GM10266 (cell line): ENCODE measurements around the gene MIA2.

Experiments
- DNase-seq: peaks from one replicate; pipeline ENCODE4 v3.0.0; 2012; ENCODE audit errors: extremely low spot score
- CTCF ChIP-seq: IDR thresholded peaks from 2 replicates; pipeline ENCODE4 v1.5.1; 2012; ENCODE audit warnings: mild to moderate bottlenecking, low read depth; ENCODE audit not compliant: control insufficient read depth, insufficient read depth; ENCODE audit errors: missing control alignments

MIA2 gene

GRCh38 chr14:39228044-39228443 is 5.7 kb upstream of the MIA2 start:
- no peak for DNase-seq
- no peak for TF ChIP-seq CTCF

GRCh38 chr14:39228509-39229221 is 5.0 kb upstream of the MIA2 start:
- TF ChIP-seq CTCF: no peak
- DNase-seq: no peak

GRCh38 chr14:39229222-39229543 is 4.5 kb upstream of the MIA2 start:
- no peak for TF ChIP-seq CTCF
- DNase-seq: no peak

GRCh38 chr14:39229601-39230110 is 4.1 kb upstream of the MIA2 start:
- TF ChIP-seq CTCF: no peak
- no peak for DNase-seq

GRCh38 chr14:39230416-39231035 is 3.2 kb upstream of the MIA2 start:
- TF ChIP-seq CTCF: no peak
- DNase-seq: no peak

GRCh38 chr14:39231751-39232553 is 1.8 kb upstream of the MIA2 start:
- TF ChIP-seq CTCF: peak; percentile 45
- peak; percentile 34 for DNase-seq
